ENCODE results near the gene INTS6. TPM values are rescaled to one million over a fixed set of nuclear protein-coding genes. Genes with fewer than 3 reads are reported as not detected.

The INTS6 gene
- total and polyA plus RNA-seq, 2 of the 4 experiments (the other 2 are of a cell fraction) = 12.9 to 42.3 TPM

GRCh38 chr13:51380269-51380668, 72.6 kb downstream of the INTS6 start:
- Histone ChIP-seq H3K4ac (ENCODE audit: low read depth, low read length) (no peak overlapping the region), H3K4me2 (ENCODE audit: low read depth, low read length) (no peak overlapping the region), H3K4me3 (ENCODE audit: insufficient read depth, low read depth, low read length) (no peak overlapping the region), H2BK120ac (ENCODE audit: low read depth, low read length) (no peak overlapping the region), H3K9me1 (ENCODE audit: insufficient read depth, low read length) (peaks cover 4% of the 10 kb centered on the region; the same call in 1 of the 2 replicates), H3K79me1 (ENCODE audit: low read depth in 1 of 2, low read length in 2 of 2) (peaks cover 5 to 11% of the 10 kb centered on the region in 2 experiments), H2BK15ac (ENCODE audit: low read depth, low read length) (no peak overlapping the region), H3K18ac (ENCODE audit: low read depth, low read length) (no peak overlapping the region), H2AK9ac (replicated peaks; ENCODE audit: low read depth, low read length, poor library complexity) (no peak overlapping the region), H3K14ac (replicated peaks; ENCODE audit: low read depth, low read length) (no peak overlapping the region), H3K27ac (ENCODE audit: insufficient read depth, low read length) (no peak overlapping the region), H3K9me3 (ENCODE audit: control insufficient read depth, insufficient read depth, low read length) (no peaks in the 10 kb centered on the region), H3K9ac (ENCODE audit: low read depth, low read length) (no peak overlapping the region), H3K56ac (ENCODE audit: extremely low read depth, insufficient read depth, low read length) (no peak overlapping the region), H2BK5ac (ENCODE audit: low read depth, low read length, poor library complexity, severe bottlenecking) (no peak overlapping the region), H4K8ac (ENCODE audit: low read depth in 2 of 2, low read length in 2 of 2) (no peak overlapping the region), H4K5ac (ENCODE audit: low read depth, low read length) (no peak overlapping the region), H2AFZ (replicated peaks; ENCODE audit: low read length, poor library complexity) (no peak overlapping the region), H2BK20ac (ENCODE audit: low read depth, low read length) (no peak overlapping the region), H4K91ac (ENCODE audit: insufficient read depth, low read depth, low read length) (no peak overlapping the region), H3K4me1 (ENCODE audit: control insufficient read depth, insufficient read depth, low read length) (no peaks in the 10 kb centered on the region), H3K27me3 (ENCODE audit: control insufficient read depth, insufficient read depth, low read length) (no peaks in the 10 kb centered on the region), H3K23ac (ENCODE audit: low read depth, low read length) (no peak overlapping the region), H3K36me3 (ENCODE audit: control insufficient read depth, insufficient read depth, low read length) (peaks cover 13% of the 10 kb centered on the region), H4K20me1 (ENCODE audit: insufficient read depth, low read length) (no peaks in the 10 kb centered on the region), H2AK5ac (ENCODE audit: low read depth, low read length) (no peak overlapping the region)
- TF ChIP-seq ELK1 (IDR thresholded peaks at IDR 0.05; ENCODE audit: borderline replicate concordance, low read depth, low read length) (no peak), NFE2L2 (IDR thresholded peaks at IDR 0.05; ENCODE audit: low read depth, low read length) (no peak), BHLHE40 (IDR thresholded peaks at IDR 0.05; ENCODE audit: low read depth, low read length) (no peak), RCOR1 (IDR thresholded peaks at IDR 0.05; ENCODE audit: insufficient replicate concordance, low read length) (no peak), FOS (IDR thresholded peaks at IDR 0.05; ENCODE audit: low read depth, low read length) (no peak), MAFK (IDR thresholded peaks at IDR 0.05; ENCODE audit: low read depth, low read length) (no peak), SMC3 (IDR thresholded peaks at IDR 0.05; ENCODE audit: low read depth, low read length) (no peak), CHD1 (IDR thresholded peaks at IDR 0.05; ENCODE audit: low read depth, low read length) (no peak), MXI1 (IDR thresholded peaks at IDR 0.05; ENCODE audit: borderline replicate concordance, low read depth, low read length) (no peak), USF2 (IDR thresholded peaks at IDR 0.05; ENCODE audit: low read depth, low read length) (no peak), MAZ (IDR thresholded peaks at IDR 0.05; ENCODE audit: borderline replicate concordance, low read depth, low read length) (no peak), RFX5 (IDR thresholded peaks at IDR 0.05; ENCODE audit: low read depth, low read length) (no peak)
- ChIA-PET CTCF (interaction anchor here (1.2 kb wide), 1 partner anchor 17 kb away, joined by 3 read pairs; no protein-coding TSS in a partner anchor), POLR2A (ENCODE audit: unreplicated experiment) (no interaction called here)
- in situ Hi-C loops (cut with MboI; ENCODE audit: low sequenced_read_pairs) (no loop called here), intact Hi-C loops (cut with micrococcal nuclease) (loop anchor here (2.0 kb wide), 1 partner anchor 13 kb away; no protein-coding TSS in a partner anchor), dilution Hi-C loops (cut with HindIII; ENCODE audit: low sequenced_read_pairs, unreplicated experiment) (no loop called here)
- DNase-seq (peak; percentile 16), ATAC-seq (ENCODE audit: low read depth) (no peak)
- WGBS, 2 experiments (ENCODE audit: extremely low coverage in 2 of 2, insufficient read length in 1 of 2) = no CpG with 5 or more reads among the region's 4 CpGs
- BruUV-seq (replicated peaks) = no TSS peak
